Suprapubic skin (tissue), 4 donors: ENCODE results near the gene GNB3.

ENCODE experiments used
- POLR2A ChIP-seq, 2 donors: fragments of 450-650 bp; IDR thresholded peaks; one replicate each; pipeline ENCODE4 v1.6.1; 2017; ENCODE audit warnings: antibody characterized with exemption in 2 of 2, mild to moderate bottlenecking in 2 of 2, moderate library complexity in 2 of 2
- POLR2AphosphoS5 ChIP-seq, 3 donors: sonication (generic); formaldehyde crosslinking; IDR thresholded peaks; one replicate each; pipeline ENCODE4 v1.6.1; 2017; ENCODE audit warnings: antibody characterized with exemption in 3 of 3
- TF ChIP-seq, protein P1 (sequence below), 2 donors: fragments of 200-600 bp in 1 of 2; fragments of 450-650 bp in 1 of 2; sonication (generic) in 1 of 2; IDR thresholded peaks; one replicate each; pipeline ENCODE4 v1.5.1; 2016 to 2019; ENCODE audit warnings: antibody characterized with exemption in 2 of 2, mild to moderate bottlenecking in 1 of 2, moderate library complexity in 1 of 2

DNA sequence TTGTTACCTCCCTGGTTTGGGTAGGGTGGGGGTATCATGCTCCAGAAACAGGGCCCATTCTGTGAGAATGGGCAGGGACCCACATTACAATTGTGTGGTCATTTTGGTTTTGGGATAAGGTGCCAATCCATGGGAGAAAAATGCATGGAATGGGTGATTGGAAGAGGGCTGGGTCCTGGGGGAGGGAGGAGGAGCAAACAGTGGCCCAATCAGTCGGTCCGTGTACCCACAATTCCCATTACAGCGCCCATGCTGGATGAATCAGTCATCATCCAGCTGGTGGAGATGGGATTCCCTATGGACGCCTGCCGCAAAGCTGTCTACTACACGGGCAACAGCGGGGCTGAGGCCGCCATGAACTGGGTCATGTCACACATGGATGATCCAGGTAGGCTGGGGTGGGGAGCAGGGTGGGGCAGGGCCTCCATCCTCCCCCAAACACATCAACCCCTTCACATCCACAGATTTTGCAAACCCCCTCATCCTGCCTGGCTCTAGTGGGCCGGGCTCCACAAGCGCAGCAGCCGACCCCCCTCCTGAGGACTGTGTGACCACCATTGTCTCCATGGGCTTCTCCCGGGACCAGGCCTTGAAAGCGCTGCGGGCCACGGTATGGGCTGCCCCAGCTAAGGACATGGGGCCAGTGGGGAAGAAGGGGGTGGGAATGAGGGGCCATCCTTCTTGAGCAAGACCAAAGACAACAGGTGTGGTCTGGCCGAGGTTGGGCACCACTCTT, 23.0 kb downstream of the GNB3 start:
- TF ChIP-seq, protein P1, sequence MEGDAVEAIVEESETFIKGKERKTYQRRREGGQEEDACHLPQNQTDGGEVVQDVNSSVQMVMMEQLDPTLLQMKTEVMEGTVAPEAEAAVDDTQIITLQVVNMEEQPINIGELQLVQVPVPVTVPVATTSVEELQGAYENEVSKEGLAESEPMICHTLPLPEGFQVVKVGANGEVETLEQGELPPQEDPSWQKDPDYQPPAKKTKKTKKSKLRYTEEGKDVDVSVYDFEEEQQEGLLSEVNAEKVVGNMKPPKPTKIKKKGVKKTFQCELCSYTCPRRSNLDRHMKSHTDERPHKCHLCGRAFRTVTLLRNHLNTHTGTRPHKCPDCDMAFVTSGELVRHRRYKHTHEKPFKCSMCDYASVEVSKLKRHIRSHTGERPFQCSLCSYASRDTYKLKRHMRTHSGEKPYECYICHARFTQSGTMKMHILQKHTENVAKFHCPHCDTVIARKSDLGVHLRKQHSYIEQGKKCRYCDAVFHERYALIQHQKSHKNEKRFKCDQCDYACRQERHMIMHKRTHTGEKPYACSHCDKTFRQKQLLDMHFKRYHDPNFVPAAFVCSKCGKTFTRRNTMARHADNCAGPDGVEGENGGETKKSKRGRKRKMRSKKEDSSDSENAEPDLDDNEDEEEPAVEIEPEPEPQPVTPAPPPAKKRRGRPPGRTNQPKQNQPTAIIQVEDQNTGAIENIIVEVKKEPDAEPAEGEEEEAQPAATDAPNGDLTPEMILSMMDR (IDR thresholded peaks at IDR 0.05): no peak
- no peak for TF ChIP-seq POLR2AphosphoS5 (IDR thresholded peaks at IDR 0.05)
- no peak for TF ChIP-seq POLR2A (IDR thresholded peaks at IDR 0.05)
